Stimulated activated naive CD8-positive, alpha-beta T cell treated with anti-CD3 and anti-CD28 coated beads, Interleukin-15, Interleukin-2, amounts not matched to agents 100 ng/mL and 50 ng/mL, for 24 hours (primary cell): Measurements from ENCODE around the gene GTF3C6.

Experiments
- H3K27ac Mint-ChIP-seq: one replicate; pipeline ENCODE4 v1.8.0; 2021; ENCODE audit warnings: mild to moderate bottlenecking, mixed read lengths
- H3K27me3 Mint-ChIP-seq: one replicate; pipeline ENCODE4 v1.8.0; 2021; ENCODE audit warnings: mixed read lengths
- H3K36me3 Mint-ChIP-seq: one replicate; pipeline ENCODE4 v1.8.0; 2021; ENCODE audit warnings: low read depth, mixed read lengths
- H3K4me1 Mint-ChIP-seq: one replicate; pipeline ENCODE4 v1.8.0; 2021; ENCODE audit warnings: low read depth, mixed read lengths
- H3K4me3 Mint-ChIP-seq: one replicate; pipeline ENCODE4 v1.8.0; 2021; ENCODE audit warnings: mild to moderate bottlenecking, mixed read lengths
- H3K9me3 Mint-ChIP-seq: one replicate; pipeline ENCODE4 v1.8.0; 2021; ENCODE audit warnings: mixed read lengths

GTF3C6 gene, protein sequence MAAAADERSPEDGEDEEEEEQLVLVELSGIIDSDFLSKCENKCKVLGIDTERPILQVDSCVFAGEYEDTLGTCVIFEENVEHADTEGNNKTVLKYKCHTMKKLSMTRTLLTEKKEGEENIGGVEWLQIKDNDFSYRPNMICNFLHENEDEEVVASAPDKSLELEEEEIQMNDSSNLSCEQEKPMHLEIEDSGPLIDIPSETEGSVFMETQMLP

GRCh38 chr6:110958329-110959192 lies at the start of gene GTF3C6:
GTF3C6 (plus strand) TSS chr6:110958706; CDS start chr6:110958770, 64 bp downstream.
- Mint-ChIP-seq H3K36me3 (peaks cover 33% of the 10 kb centered on the region), H3K4me3 (peak within 1 kb of the TSS; percentile 96), H3K27me3 (peaks cover 5% of the 10 kb centered on the region), H3K4me1 (peaks cover 16% of the 10 kb centered on the region), H3K9me3 (no peaks in the 10 kb centered on the region), H3K27ac (peak within 1 kb of the TSS; percentile 99)

GRCh38 chr6:110930781-110931180 lies 27.7 kb upstream of the GTF3C6 start:
- peaks cover 8% of the 10 kb centered on the region for H3K4me1 Mint-ChIP-seq
- H3K9me3 Mint-ChIP-seq = no peaks in the 10 kb centered on the region
- H3K27ac Mint-ChIP-seq = no peak overlapping the region
- H3K27me3 Mint-ChIP-seq = no peaks in the 10 kb centered on the region
- no peak overlapping the region for H3K4me3 Mint-ChIP-seq
- H3K36me3 Mint-ChIP-seq = no peaks in the 10 kb centered on the region

- peaks cover 8% of the 10 kb centered on the region for H3K4me1 Mint-ChIP-seq
- no peaks in the 10 kb centered on the region for H3K9me3 Mint-ChIP-seq
- no peaks in the 10 kb centered on the region for H3K36me3 Mint-ChIP-seq
- H3K27me3 Mint-ChIP-seq = no peaks in the 10 kb centered on the region
- H3K27ac Mint-ChIP-seq = no peak overlapping the region
- no peak overlapping the region for H3K4me3 Mint-ChIP-seq
Measured at GRCh38 chr6:110933912-110934311, 24.6 kb upstream of the GTF3C6 start.

GRCh38 chr6:110934381-110934898 lies 24.1 kb upstream of the GTF3C6 start:
- Mint-ChIP-seq H3K9me3 (no peaks in the 10 kb centered on the region), H3K4me3 (no peak overlapping the region), H3K27ac (no peak overlapping the region), H3K27me3 (no peaks in the 10 kb centered on the region), H3K36me3 (no peaks in the 10 kb centered on the region), H3K4me1 (peaks cover 12% of the 10 kb centered on the region)

GRCh38 chr6:110935171-110935570 lies 23.3 kb upstream of the GTF3C6 start:
- Mint-ChIP-seq H3K9me3 (no peaks in the 10 kb centered on the region), H3K27ac (no peak overlapping the region), H3K4me1 (peaks cover 11% of the 10 kb centered on the region), H3K36me3 (no peaks in the 10 kb centered on the region), H3K27me3 (no peaks in the 10 kb centered on the region), H3K4me3 (no peak overlapping the region)

DNA sequence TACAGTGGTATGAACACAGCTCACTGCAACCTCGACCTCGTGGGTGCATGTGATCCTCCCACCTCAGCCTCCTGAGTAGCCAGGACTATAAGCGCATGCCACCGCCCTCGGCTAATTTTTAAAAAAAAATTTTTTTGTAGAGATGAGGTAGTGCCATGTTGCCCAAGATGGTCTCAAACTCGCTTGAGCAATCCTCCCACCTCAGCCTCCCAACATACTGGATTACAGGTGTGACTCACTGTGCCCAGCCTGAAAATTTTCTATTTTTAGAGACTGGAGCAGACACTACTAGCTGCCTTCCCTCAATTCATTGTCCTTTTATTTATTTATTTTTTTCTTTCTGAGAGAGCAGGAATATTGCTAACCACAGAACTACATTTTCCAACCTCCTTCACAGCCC lies 20.3 kb upstream of the GTF3C6 start:
- no peaks in the 10 kb centered on the region for H3K9me3 Mint-ChIP-seq
- no peaks in the 10 kb centered on the region for H3K36me3 Mint-ChIP-seq
- H3K4me3 Mint-ChIP-seq = no peak overlapping the region
- peaks cover 5% of the 10 kb centered on the region for H3K4me1 Mint-ChIP-seq
- no peaks in the 10 kb centered on the region for H3K27me3 Mint-ChIP-seq
- H3K27ac Mint-ChIP-seq = no peak overlapping the region

DNA sequence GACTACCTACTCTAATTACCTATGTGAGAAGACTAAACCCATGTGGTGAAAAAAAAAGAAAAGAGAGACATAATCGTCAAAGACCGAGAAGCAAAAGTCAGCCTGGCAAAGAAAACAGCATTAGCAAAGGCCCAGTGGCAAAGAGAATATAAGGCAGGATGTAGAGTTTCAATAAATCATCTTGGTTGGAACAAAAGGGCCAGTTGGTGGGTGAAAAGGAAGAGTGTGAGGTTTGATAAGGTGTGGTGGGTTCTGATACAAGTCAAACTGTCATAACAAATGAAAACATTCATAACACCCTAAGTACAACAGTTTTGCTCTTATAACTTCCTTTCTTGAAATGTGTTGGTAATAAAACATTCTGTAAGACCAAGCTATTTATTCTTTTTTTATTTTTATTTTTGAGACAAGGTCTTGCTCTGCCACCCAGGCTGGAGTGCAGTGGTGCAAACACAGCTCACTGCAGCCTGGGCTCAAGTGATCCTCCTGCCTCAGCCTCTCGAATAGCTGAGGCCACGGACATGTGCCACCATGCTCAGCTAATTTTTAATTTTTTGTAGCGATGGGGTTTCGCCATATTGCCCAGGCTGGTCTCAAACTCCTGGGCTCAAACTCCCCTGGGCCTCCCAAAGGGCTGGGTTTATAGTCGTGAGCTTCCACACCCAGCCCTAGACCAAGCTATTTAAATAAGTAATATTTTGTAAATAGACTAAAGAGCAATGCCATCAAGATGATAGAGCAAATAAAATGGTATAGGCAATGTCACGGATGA lies 18.9 kb upstream of the GTF3C6 start:
- H3K27me3 Mint-ChIP-seq = no peaks in the 10 kb centered on the region
- peaks cover 13% of the 10 kb centered on the region for H3K4me1 Mint-ChIP-seq
- peak overlapping the region; percentile 7 for H3K27ac Mint-ChIP-seq
- H3K9me3 Mint-ChIP-seq = no peaks in the 10 kb centered on the region
- H3K36me3 Mint-ChIP-seq = no peaks in the 10 kb centered on the region
- no peak overlapping the region for H3K4me3 Mint-ChIP-seq

GRCh38 chr6:110944681-110945151 lies 13.8 kb upstream of the GTF3C6 start:
- H3K4me3 Mint-ChIP-seq = no peak overlapping the region
- peaks cover 17% of the 10 kb centered on the region for H3K4me1 Mint-ChIP-seq
- no peaks in the 10 kb centered on the region for H3K9me3 Mint-ChIP-seq
- H3K27me3 Mint-ChIP-seq = no peaks in the 10 kb centered on the region
- no peaks in the 10 kb centered on the region for H3K36me3 Mint-ChIP-seq
- H3K27ac Mint-ChIP-seq = peak overlapping the region; percentile 87

DNA sequence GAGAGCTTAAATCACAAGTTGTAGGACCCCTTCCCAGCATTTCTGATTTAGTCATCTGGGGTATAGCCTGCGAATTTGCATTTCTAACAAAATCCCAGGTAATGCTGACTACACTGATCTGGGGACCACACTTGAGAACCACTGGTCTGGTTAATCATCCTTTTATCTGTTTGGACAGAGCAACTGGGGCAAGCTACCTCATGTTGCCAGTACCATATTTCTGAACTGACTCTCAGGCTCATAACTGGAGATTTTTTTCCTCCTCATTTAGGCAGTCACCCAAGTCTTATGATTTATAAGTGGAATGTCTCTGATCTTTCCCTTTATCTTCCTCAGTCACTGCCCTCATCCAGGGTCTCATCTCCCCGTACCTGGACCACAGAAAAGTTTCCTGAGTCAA lies 12.0 kb upstream of the GTF3C6 start:
- H3K27me3 Mint-ChIP-seq = no peaks in the 10 kb centered on the region
- no peaks in the 10 kb centered on the region for H3K36me3 Mint-ChIP-seq
- peak overlapping the region; percentile 33 for H3K27ac Mint-ChIP-seq
- H3K4me3 Mint-ChIP-seq = no peak overlapping the region
- peaks cover 17% of the 10 kb centered on the region for H3K4me1 Mint-ChIP-seq
- H3K9me3 Mint-ChIP-seq = no peaks in the 10 kb centered on the region

DNA sequence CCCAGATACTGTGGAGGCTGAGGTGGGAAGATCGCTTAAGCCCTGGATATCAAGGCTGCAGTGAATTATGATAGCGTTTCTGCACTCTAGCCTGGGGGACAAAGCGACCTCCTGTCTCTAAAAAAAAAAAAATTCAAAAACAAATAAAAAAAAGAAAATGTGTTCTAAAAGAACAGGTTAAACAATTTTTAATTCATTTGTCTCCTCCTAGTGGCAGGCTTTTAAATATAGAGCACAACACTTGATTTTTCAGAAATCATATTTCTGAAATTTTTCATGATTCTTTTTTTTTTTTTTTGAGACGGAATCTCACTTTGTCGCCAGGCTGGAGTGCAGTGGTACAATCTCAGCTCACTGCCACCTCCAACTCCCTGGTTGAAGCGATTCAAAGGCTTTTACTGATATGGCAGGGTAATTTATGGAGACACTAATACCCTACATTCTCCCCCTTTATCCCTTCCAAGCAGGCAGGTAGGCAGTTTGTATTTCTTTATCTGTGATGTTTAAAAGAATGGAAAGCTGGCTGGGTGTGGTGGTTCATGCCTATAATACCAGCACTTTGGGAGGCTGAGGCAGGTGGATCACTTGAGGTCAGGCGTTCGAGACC lies 8.7 kb upstream of the GTF3C6 start:
- no peak overlapping the region for H3K27ac Mint-ChIP-seq
- no peaks in the 10 kb centered on the region for H3K9me3 Mint-ChIP-seq
- H3K36me3 Mint-ChIP-seq = no peaks in the 10 kb centered on the region
- no peak overlapping the region for H3K4me3 Mint-ChIP-seq
- peaks cover 8% of the 10 kb centered on the region for H3K4me1 Mint-ChIP-seq
- peaks cover 9% of the 10 kb centered on the region for H3K27me3 Mint-ChIP-seq

- no peaks in the 10 kb centered on the region for H3K9me3 Mint-ChIP-seq
Measured at GRCh38 chr6:110950440-110950839, 8.1 kb upstream of the GTF3C6 start.

DNA sequence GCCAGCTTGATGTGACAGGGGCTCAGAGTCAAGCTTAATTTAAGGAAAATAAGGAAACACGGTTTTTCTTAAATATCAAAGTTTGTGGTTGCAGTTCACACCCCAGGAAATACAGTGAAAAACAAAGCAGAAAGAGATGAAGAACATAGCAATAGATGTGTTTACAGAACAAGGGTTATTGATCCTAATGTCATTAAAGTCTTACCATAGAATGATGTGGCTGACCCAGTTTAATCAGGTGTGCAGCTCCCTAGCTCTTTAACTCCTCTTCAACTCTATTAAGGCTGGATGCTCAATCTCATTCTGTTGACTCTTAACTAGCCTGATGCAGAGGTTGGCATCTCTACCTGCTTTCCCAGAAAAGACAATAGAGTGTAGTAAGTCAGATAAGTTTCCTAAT lies 7.5 kb upstream of the GTF3C6 start:
- Mint-ChIP-seq H3K27ac (no peak overlapping the region), H3K9me3 (no peaks in the 10 kb centered on the region), H3K4me1 (peaks cover 5% of the 10 kb centered on the region), H3K27me3 (peaks cover 9% of the 10 kb centered on the region), H3K4me3 (no peak overlapping the region), H3K36me3 (no peaks in the 10 kb centered on the region)

More at GRCh38 chr6:110950440-110950839, 8.1 kb upstream of the GTF3C6 start:
- H3K27me3 Mint-ChIP-seq = peaks cover 9% of the 10 kb centered on the region
- no peaks in the 10 kb centered on the region for H3K36me3 Mint-ChIP-seq
- peaks cover 5% of the 10 kb centered on the region for H3K4me1 Mint-ChIP-seq
- H3K27ac Mint-ChIP-seq = no peak overlapping the region
- no peak overlapping the region for H3K4me3 Mint-ChIP-seq

DNA sequence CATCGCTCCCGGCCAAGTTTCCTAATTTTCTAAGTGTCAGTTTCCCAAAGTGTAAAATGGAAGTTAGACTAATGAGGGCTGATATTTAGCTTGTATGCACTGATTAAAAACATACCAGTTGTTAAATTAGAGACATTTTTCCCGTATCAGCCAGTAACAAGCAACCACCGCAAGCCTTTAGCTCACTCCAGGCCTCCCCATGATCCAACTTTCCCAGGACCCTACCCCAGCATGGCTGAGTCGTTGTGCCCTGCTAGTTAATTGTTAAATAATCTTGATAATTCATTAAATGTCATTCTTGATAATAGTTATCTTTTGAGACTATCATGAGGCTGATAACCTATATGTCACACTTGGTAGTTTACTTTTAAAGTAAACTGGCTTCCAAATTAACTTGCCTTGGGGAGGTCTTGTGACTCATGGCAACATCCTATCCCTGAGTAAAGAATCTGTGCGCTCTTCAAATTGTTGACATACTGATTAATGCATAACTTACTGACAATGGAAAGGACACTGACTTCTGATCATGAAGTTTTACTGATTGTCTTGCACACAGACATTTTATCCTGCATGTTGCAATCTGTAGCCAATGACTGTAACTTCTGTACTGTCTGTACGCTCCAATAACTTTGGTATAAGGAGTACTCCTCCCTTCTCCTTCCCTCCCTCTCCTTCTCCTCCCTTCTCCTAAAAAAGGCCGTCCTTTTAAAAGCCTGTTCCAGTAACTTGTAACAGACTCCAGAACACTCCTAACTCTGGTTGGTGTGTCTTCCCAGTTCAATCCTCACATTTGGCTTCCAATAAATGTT lies 6.3 kb upstream of the GTF3C6 start:
- no peaks in the 10 kb centered on the region for H3K4me1 Mint-ChIP-seq
- peaks cover 9% of the 10 kb centered on the region for H3K27me3 Mint-ChIP-seq
- no peak overlapping the region for H3K27ac Mint-ChIP-seq
- no peaks in the 10 kb centered on the region for H3K36me3 Mint-ChIP-seq
- H3K9me3 Mint-ChIP-seq = no peaks in the 10 kb centered on the region
- no peak overlapping the region for H3K4me3 Mint-ChIP-seq
